ENCODE data around the gene F2RL3.
"Not testable (repeated sequence)": the region's sequence is repeated elsewhere in the genome, so short reads cannot be mapped to it uniquely, and the experiment has no call there.

Gene F2RL3

DNA sequence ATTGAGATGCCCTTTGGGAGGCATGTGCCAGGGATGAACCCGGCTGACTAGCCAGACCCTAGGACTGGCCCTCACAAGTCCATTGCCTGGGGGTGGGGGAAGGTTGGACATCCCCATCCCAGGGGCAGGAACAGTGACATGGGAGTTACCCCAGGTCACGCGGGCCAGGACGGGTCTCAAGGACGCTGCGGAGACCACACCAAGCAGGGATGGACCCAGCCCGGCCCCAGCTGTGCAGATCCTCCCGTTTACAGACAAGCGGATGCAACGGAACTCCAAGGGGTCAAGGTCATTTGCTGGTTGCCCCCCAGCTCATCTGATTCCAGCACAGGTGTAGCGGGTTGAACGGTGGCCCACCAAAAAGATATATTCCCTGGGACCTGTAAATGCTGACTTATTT, 20.0 kb downstream of the F2RL3 start:
- DNase-seq, result no peak
- in situ Hi-C loops (cut with HindIII; ENCODE audit: low pct_ligation_motif_present, low pct_unique_long_range_greater_than_20kb, low sequenced_read_pairs), result no loop called here

DNA sequence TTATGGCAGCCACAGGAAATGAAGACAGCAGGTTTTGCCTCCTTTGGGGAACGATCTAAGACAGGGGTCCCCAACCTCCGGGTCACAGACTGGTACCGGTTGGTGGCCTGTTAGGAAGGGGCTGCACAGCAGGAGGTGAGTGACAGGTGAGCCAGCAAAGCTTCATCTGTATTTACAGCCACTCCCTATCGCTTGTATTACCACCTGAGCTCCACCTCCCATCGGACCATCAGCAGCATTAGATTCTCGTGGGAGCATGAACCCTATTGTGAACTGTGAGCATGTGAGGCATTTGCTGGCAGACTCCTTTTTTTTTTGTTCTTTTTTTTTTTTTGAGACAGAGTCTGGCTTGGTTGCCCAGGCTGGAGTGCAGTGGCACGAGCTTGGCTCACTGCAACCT, 22.2 kb downstream of the F2RL3 start:
- in situ Hi-C loops (cut with HindIII; ENCODE audit: low pct_ligation_motif_present, low pct_unique_long_range_greater_than_20kb, low sequenced_read_pairs), result no loop called here
- DNase-seq, result no peak

GRCh38 chr19:16912780-16913179, 24.0 kb downstream of the F2RL3 start:
- no peak for DNase-seq
- in situ Hi-C loops (cut with HindIII; ENCODE audit: low pct_ligation_motif_present, low pct_unique_long_range_greater_than_20kb, low sequenced_read_pairs), result no loop called here

- in situ Hi-C loops (cut with HindIII; ENCODE audit: low pct_ligation_motif_present, low pct_unique_long_range_greater_than_20kb, low sequenced_read_pairs), result no loop called here
- DNase-seq, result no peak
Observed at GRCh38 chr19:16914421-16914820, 25.6 kb downstream of the F2RL3 start.

- DNase-seq, result no peak
Observed at GRCh38 chr19:16915135-16915534, 26.3 kb downstream of the F2RL3 start.

GRCh38 chr19:16915734-16916133, 26.9 kb downstream of the F2RL3 start:
- in situ Hi-C loops (cut with HindIII; ENCODE audit: low pct_ligation_motif_present, low pct_unique_long_range_greater_than_20kb, low sequenced_read_pairs), result no loop called here
- DNase-seq, result no peak

More at GRCh38 chr19:16915135-16915534, 26.3 kb downstream of the F2RL3 start:
- in situ Hi-C loops (cut with HindIII; ENCODE audit: low pct_ligation_motif_present, low pct_unique_long_range_greater_than_20kb, low sequenced_read_pairs), result no loop called here

GRCh38 chr19:16917401-16917800, 28.6 kb downstream of the F2RL3 start:
- no peak for DNase-seq
- in situ Hi-C loops (cut with HindIII; ENCODE audit: low pct_ligation_motif_present, low pct_unique_long_range_greater_than_20kb, low sequenced_read_pairs), result no loop called here

- DNase-seq, result no peak
- in situ Hi-C loops (cut with HindIII; ENCODE audit: low pct_ligation_motif_present, low pct_unique_long_range_greater_than_20kb, low sequenced_read_pairs), result no loop called here
Observed at GRCh38 chr19:16919496-16919895, 30.7 kb downstream of the F2RL3 start.

- peak; percentile 30 for DNase-seq
- in situ Hi-C loops (cut with HindIII; ENCODE audit: low pct_ligation_motif_present, low pct_unique_long_range_greater_than_20kb, low sequenced_read_pairs), result no loop called here
Observed at GRCh38 chr19:16920816-16921529, 32.2 kb downstream of the F2RL3 start.

GRCh38 chr19:16921766-16922591, 33.2 kb downstream of the F2RL3 start:
- in situ Hi-C loops (cut with HindIII; ENCODE audit: low pct_ligation_motif_present, low pct_unique_long_range_greater_than_20kb, low sequenced_read_pairs), result no loop called here
- no peak for DNase-seq

DNA sequence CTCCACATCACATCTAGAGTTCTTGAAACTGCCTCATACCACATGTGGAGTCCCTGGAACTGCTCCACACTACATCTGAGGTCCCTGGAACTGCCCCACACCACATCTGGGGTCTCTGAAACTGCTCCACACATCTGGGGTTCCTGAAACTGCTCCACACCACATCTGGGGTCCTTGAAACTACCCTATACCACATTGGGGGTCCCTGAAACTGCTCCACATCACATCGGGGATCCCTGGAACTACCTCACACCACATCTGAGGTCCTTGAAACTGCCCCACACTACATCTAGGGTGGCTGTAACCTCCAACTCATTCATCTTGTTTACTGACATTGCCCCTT, 33.8 kb downstream of the F2RL3 start:
- in situ Hi-C loops (cut with HindIII; ENCODE audit: low pct_ligation_motif_present, low pct_unique_long_range_greater_than_20kb, low sequenced_read_pairs), result no loop called here
- DNase-seq, result no peak

DNA sequence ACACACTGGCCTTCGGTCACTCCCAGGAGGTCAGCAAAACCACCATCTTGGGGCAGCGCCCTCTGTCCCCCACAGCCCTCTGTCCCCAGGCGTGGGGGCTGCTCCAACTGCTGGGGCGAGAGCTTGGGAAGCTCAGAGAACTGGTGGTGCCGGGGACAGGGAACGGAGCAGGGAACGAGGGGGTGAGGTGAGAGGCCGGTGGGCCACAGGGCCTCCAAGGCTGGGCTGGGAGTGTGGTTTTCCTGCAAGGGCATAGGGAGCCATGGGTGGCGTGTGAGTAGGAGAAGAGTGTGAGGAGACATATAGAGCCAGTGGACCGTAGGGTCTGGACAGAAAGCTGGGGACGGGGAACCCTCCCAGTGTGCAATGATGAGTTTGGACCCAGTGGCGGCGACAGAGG, 34.1 kb downstream of the F2RL3 start:
- in situ Hi-C loops (cut with HindIII; ENCODE audit: low pct_ligation_motif_present, low pct_unique_long_range_greater_than_20kb, low sequenced_read_pairs), result no loop called here
- no peak for DNase-seq

DNA sequence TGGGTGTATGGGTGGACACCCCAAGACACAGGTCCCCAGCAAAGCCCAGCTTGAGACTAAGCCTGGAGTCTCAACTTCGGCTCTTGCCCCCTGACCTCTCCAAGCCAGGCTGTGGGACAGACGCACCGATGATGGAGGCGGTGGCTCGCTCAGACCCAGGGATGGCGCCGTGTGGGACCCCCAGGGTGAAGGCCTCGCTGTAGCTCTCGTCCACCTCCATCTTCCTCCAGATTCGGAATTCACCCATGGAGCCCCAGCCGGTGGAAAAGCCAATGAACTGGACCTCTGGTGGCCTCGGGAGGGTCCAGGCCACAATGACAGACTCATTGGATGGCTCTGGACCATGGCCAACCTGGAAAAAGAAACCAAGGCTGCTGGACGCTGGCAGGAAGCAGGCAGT, 39.1 kb downstream of the F2RL3 start:
- in situ Hi-C loops (cut with HindIII; ENCODE audit: low pct_ligation_motif_present, low pct_unique_long_range_greater_than_20kb, low sequenced_read_pairs), result no loop called here
- no peak for DNase-seq

- DNase-seq, result no peak
- in situ Hi-C loops (cut with HindIII; ENCODE audit: low pct_ligation_motif_present, low pct_unique_long_range_greater_than_20kb, low sequenced_read_pairs), result no loop called here
Observed at GRCh38 chr19:16928351-16928750, 39.6 kb downstream of the F2RL3 start.

DNA sequence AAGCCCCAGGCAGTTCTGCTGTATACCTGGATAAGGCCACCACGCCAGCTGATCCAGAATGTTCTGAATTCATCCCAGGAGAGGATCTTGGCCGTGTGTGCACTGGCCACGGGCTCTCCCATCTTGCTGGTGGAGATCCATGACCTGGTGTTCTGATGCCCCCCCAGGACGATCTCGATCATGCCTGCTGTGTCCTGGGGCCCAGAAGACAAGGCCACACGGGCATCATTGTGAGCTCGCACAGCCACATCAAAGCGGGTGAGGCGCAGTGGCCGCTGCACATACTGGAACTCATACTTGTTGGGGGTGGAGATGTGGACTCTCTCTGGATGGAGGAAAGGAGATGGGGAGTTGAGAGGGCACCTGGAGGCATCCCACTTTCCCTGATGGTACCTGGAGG, 40.1 kb downstream of the F2RL3 start:
- in situ Hi-C loops (cut with HindIII; ENCODE audit: low pct_ligation_motif_present, low pct_unique_long_range_greater_than_20kb, low sequenced_read_pairs), result no loop called here
- DNase-seq, result no peak

DNA sequence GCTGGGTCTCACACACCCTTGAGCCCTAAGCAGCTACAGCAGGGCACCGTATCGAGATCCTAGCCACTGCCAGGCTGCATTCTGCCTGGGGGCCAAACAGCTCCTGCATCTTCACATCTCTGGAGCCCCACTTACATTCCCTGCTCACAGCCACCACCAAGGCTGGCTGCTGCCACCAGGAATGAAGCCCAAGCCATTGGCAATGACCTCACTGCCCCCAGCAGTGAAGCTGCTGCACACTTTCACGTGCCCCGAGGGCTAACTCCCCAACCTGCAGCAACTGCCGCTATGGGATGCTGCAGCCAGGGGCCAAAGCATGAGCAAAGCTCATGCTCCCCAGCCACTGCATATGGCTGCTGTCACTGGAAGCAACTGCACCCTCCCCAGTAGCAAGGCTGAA, 42.0 kb downstream of the F2RL3 start:
- in situ Hi-C loops (cut with HindIII; ENCODE audit: low pct_ligation_motif_present, low pct_unique_long_range_greater_than_20kb, low sequenced_read_pairs), result no loop called here
- no peak for DNase-seq

DNA sequence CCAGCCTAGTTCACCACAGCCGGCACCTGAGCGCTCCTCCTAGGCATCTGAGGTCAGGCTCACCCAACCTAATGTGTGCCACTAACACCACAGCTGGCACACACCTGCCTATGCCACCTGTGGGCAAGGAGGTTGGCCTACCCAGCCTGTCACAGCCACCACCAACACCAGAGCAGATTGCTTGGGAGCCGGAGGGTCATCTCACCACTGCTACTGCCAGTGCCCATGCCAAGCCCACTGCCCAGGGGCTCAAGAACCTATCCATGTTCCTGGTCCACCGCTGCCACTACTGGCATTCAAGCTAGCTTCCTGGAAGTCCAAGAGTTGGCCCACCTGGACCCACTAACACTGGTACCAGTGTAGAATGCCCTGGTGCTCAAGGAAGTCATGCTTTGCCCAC, 42.5 kb downstream of the F2RL3 start:
- no peak for DNase-seq
- in situ Hi-C loops (cut with HindIII; ENCODE audit: low pct_ligation_motif_present, low pct_unique_long_range_greater_than_20kb, low sequenced_read_pairs), result no loop called here

- in situ Hi-C loops (cut with HindIII; ENCODE audit: low pct_ligation_motif_present, low pct_unique_long_range_greater_than_20kb, low sequenced_read_pairs), result no loop called here
Observed at GRCh38 chr19:16934489-16934888, 45.7 kb downstream of the F2RL3 start.

DNA sequence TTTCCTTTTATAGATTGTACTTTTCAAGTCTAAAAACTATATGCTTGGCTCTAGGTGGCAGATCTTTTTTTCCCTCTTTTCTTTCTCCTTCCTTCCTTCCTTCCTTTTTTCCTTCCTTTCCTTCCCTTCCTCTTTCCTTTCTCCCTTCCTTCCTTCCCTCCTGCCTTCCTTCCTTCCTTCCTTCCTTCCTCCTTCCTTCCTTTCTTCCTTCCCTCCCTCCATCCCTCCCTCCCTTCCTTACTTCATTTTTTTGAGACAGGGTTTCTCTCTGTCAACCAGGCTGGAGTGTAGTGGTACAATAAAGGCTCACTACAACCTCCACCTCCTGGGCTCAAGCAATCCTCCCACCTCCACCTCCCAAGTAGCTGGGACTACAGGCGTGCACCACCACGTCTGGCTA, 48.1 kb downstream of the F2RL3 start:
- in situ Hi-C loops (cut with HindIII; ENCODE audit: low pct_ligation_motif_present, low pct_unique_long_range_greater_than_20kb, low sequenced_read_pairs), result no loop called here
- DNase-seq, result no peak

More at GRCh38 chr19:16934489-16934888, 45.7 kb downstream of the F2RL3 start:
- no peak for DNase-seq

DNA sequence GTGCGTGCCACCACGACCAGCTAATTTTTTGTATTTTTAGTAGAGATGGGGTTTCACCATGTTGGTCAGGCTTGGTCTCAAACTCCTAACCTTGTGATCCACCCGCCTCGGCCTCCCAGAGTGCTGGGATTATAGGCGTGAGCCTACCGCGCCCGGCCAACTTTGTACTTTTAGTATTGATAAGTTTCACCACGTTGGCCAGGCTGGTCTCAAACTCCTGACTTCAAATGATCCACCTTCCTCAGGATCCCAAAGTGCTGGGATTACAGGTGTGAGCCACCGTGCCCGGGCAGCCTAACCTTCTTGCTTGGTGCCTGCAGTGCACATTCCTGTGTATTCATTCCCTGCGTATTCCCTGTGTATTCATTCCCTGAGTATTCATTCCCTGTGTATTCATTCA, 49.0 kb downstream of the F2RL3 start:
- in situ Hi-C loops (cut with HindIII; ENCODE audit: low pct_ligation_motif_present, low pct_unique_long_range_greater_than_20kb, low sequenced_read_pairs); DNase-seq: not testable (repeated sequence)

Measured in ACHN (cell line).